ENCODE results near the gene DOC2A.
"Not testable (repeated sequence)": the region's sequence is repeated elsewhere in the genome, so short reads cannot be mapped to it uniquely, and the experiment has no call there.

The DOC2A gene

GRCh38 chr16:29962344-29962994 is 48.4 kb downstream of the DOC2A start:
- peak in 8 of 42 donors; percentile 13 to 45 (median 27) for DNase-seq
- intact Hi-C loops (cut with DNase I) = loop anchor here (5.0 kb wide), 1 partner anchor 35 kb away; the partner anchor contains the start of gene KCTD13

GRCh38 chr16:29961479-29962343 is 49.1 kb downstream of the DOC2A start, which contains the start of gene TMEM219:
TSS of gene TMEM219 (plus strand) at chr16:29962079. CDS start at chr16:29963144, 1,065 bp downstream.
- DNase-seq = peak; percentile 69 to 96 (median 92)
- intact Hi-C loops (cut with DNase I) = loop anchor here (1.0 to 5.0 kb wide), 2 partner anchors 12 to 34 kb away; partner anchors contain the start of genes KCTD13 and TAOK2

- no peak for DNase-seq
- intact Hi-C loops (cut with DNase I) = loop anchor here (1.0 to 5.0 kb wide), 2 partner anchors 12 to 34 kb away; partner anchors contain the start of genes KCTD13 and TAOK2
Measured at GRCh38 chr16:29961127-29961478, 49.7 kb downstream of the DOC2A start.

- intact Hi-C loops (cut with DNase I) = loop anchor here (5.0 kb wide), 1 partner anchor 33 kb away; the partner anchor contains the start of gene KCTD13
- DNase-seq = not testable (repeated sequence)
Measured at GRCh38 chr16:29959821-29960220, 51.0 kb downstream of the DOC2A start.

GRCh38 chr16:29959293-29959692 is 51.5 kb downstream of the DOC2A start:
- no peak for DNase-seq
- intact Hi-C loops (cut with DNase I) = no loop called here

- intact Hi-C loops (cut with DNase I) = no loop called here
- no peak for DNase-seq
Measured at GRCh38 chr16:29958756-29959155, 52.1 kb downstream of the DOC2A start.
